Common myeloid progenitor, CD34-positive (primary cell): ENCODE results near the gene MYLK.

Experiments used
- CTCF ChIA-PET: fragments of 350-600 bp; sonication (Branson Sonifier 250); formaldehyde crosslinking; loops from one replicate; lab custom pipeline; 2021; ENCODE audit warnings: antibody characterized with exemption; lab: Charles Lee
- POLR2A ChIA-PET: fragments of 350-600 bp; sonication (Branson Sonifier 250); formaldehyde crosslinking; loops from one replicate; lab custom pipeline; 2021; ENCODE audit warnings: antibody characterized with exemption; lab: Charles Lee
- DNase-seq, 3 donors: peaks; one replicate each; pipeline versions ENCODE4 v3.0.0 to v3.0.0-alpha.2; 2013
- H3K27ac ChIP-seq, 2 experiments: 1 replicate in 1 of 2; 2 replicates in 1 of 2; pipeline ENCODE4 v1.7.0; 2013; ENCODE audit warnings: inconsistent platforms in 2 of 2, low read length in 2 of 2, mild to moderate bottlenecking in 2 of 2, low read depth in 1 of 2, moderate library complexity in 1 of 2; ENCODE audit not compliant: severe bottlenecking in 2 of 2, insufficient read depth in 1 of 2, poor library complexity in 1 of 2
- H3K27me3 ChIP-seq, 5 experiments: replicated peaks in 2 of 5; 1 replicate in 3 of 5; 2 replicates in 2 of 5; pipeline versions ENCODE4 v1.6.1 to v1.7.0; 2013; ENCODE audit warnings: low read length in 4 of 5, mild to moderate bottlenecking in 2 of 5, moderate library complexity in 2 of 5, inconsistent platforms in 1 of 5; ENCODE audit not compliant: insufficient read depth in 5 of 5, control insufficient read depth in 4 of 5
- H3K36me3 ChIP-seq, 4 experiments: 1 replicate in 2 of 4; 2 replicates in 2 of 4; pipeline versions ENCODE4 v1.6.1 to v1.7.0; 2013; ENCODE audit warnings: low read length in 3 of 4, control low read depth in 1 of 4, mild to moderate bottlenecking in 1 of 4; ENCODE audit not compliant: control insufficient read depth in 4 of 4, insufficient read depth in 4 of 4
- H3K4me1 ChIP-seq, 4 experiments: 1 replicate in 3 of 4; 2 replicates in 1 of 4; pipeline versions ENCODE4 v1.6.1 to v1.7.1; 2013; ENCODE audit warnings: low read length in 3 of 4, mild to moderate bottlenecking in 3 of 4, control low read depth in 1 of 4, inconsistent platforms in 1 of 4, moderate library complexity in 1 of 4; ENCODE audit not compliant: control insufficient read depth in 4 of 4, insufficient read depth in 4 of 4; ENCODE audit errors: control extremely low read depth in 1 of 4
- H3K4me3 ChIP-seq, 7 experiments: 1 replicate in 4 of 7; 2 replicates in 3 of 7; pipeline versions ENCODE4 v1.5.1 to v1.7.0; 2013; ENCODE audit warnings: mild to moderate bottlenecking in 7 of 7, low read length in 6 of 7, moderate library complexity in 6 of 7, inconsistent platforms in 2 of 7, low read depth in 2 of 7, control low read depth in 1 of 7; ENCODE audit not compliant: insufficient read depth in 4 of 7, control insufficient read depth in 1 of 7; ENCODE audit errors: extremely low read depth in 1 of 7
- H3K9me3 ChIP-seq, 5 experiments: 1 replicate in 4 of 5; 2 replicates in 1 of 5; pipeline versions ENCODE4 v1.6.1 to v1.7.1; 2013; ENCODE audit warnings: low read length in 4 of 5, mild to moderate bottlenecking in 2 of 5, inconsistent platforms in 1 of 5, low read depth in 1 of 5, moderate library complexity in 1 of 5; ENCODE audit not compliant: control insufficient read depth in 4 of 5, insufficient read depth in 2 of 5; ENCODE audit errors: control extremely low read depth in 1 of 5
- WGBS: methylation state at CpG from one replicate; pipeline ENCODE4 v1.1.5; 2013; ENCODE audit not compliant: insufficient coverage; 5-methylcytosine and 5-hydroxymethylcytosine counted together

Gene MYLK

GRCh38 chr3:123764647-123765046, 119.5 kb downstream of the MYLK start:
- Histone ChIP-seq H3K27ac (no peak overlapping the region), H3K27me3 (no peaks in the 10 kb centered on the region), H3K4me3 (no peak overlapping the region), H3K4me1 (peaks cover 0 to 12% (median 0%) of the 10 kb centered on the region in 4 experiments), H3K9me3 (no peaks in the 10 kb centered on the region), H3K36me3 (no peaks in the 10 kb centered on the region)
- ChIA-PET POLR2A (no interaction called here), CTCF (no interaction called here)
- peak in 1 of 3 donors; percentile 3 for DNase-seq
- WGBS, result 92% methylated on average over 6 of the region's 8 CpGs

GRCh38 chr3:123762805-123763204, 121.3 kb downstream of the MYLK start:
- no peaks in the 10 kb centered on the region for H3K27me3 ChIP-seq
- H3K4me1 ChIP-seq, result peaks cover 2 to 18% (median 3%) of the 10 kb centered on the region in 4 experiments
- no peak overlapping the region for H3K27ac ChIP-seq
- no peak for DNase-seq
- ChIA-PET POLR2A (no interaction called here), CTCF (no interaction called here)
- no peak overlapping the region for H3K4me3 ChIP-seq
- no CpG with 5 or more reads among the region's 2 CpGs for WGBS
- no peaks in the 10 kb centered on the region for H3K36me3 ChIP-seq
- no peaks in the 10 kb centered on the region for H3K9me3 ChIP-seq

GRCh38 chr3:123760817-123761216, 123.3 kb downstream of the MYLK start:
- Histone ChIP-seq H3K4me1 (peaks cover 6 to 31% (median 16%) of the 10 kb centered on the region in 4 experiments), H3K27me3 (no peaks in the 10 kb centered on the region), H3K36me3 (no peaks in the 10 kb centered on the region), H3K27ac (no peak overlapping the region), H3K4me3 (no peak overlapping the region), H3K9me3 (no peaks in the 10 kb centered on the region)
- DNase-seq, result no peak
- WGBS, result no CpG with 5 or more reads among the region's 1 CpG
- ChIA-PET POLR2A (no interaction called here), CTCF (no interaction called here)

- H3K4me3 ChIP-seq, result no peak overlapping the region
- POLR2A ChIA-PET, result no interaction called here
- 88% methylated on average over 1 of the region's 4 CpGs for WGBS
- H3K27me3 ChIP-seq, result no peaks in the 10 kb centered on the region
- no peaks in the 10 kb centered on the region for H3K36me3 ChIP-seq
- H3K27ac ChIP-seq, result no peak overlapping the region
- H3K9me3 ChIP-seq, result no peaks in the 10 kb centered on the region
- no peak for DNase-seq
- CTCF ChIA-PET, result no interaction called here
- H3K4me1 ChIP-seq, result peaks cover 6 to 28% (median 16%) of the 10 kb centered on the region in 4 experiments
Measured at GRCh38 chr3:123759871-123760270, 124.3 kb downstream of the MYLK start.

GRCh38 chr3:123759311-123759710, 124.8 kb downstream of the MYLK start:
- H3K9me3 ChIP-seq, result no peaks in the 10 kb centered on the region
- CTCF ChIA-PET, result interaction anchor here (0.9 kb wide), 1 partner anchor 10 kb away, joined by 3 read pairs; no protein-coding TSS in a partner anchor
- DNase-seq, result no peak
- H3K36me3 ChIP-seq, result no peaks in the 10 kb centered on the region
- WGBS, result 82% methylated on average over 3 of the region's 3 CpGs
- H3K4me1 ChIP-seq, result peaks cover 6 to 24% (median 16%) of the 10 kb centered on the region in 4 experiments
- no peaks in the 10 kb centered on the region for H3K27me3 ChIP-seq
- H3K27ac ChIP-seq, result no peak overlapping the region
- H3K4me3 ChIP-seq, result no peak overlapping the region
- POLR2A ChIA-PET, result no interaction called here

- Histone ChIP-seq H3K4me1 (peaks cover 6 to 24% (median 16%) of the 10 kb centered on the region in 4 experiments), H3K36me3 (no peaks in the 10 kb centered on the region), H3K27me3 (no peaks in the 10 kb centered on the region), H3K4me3 (peak overlapping the region in 1 of 7 experiments; percentile 52), H3K9me3 (no peaks in the 10 kb centered on the region), H3K27ac (no peak overlapping the region)
- 92% methylated on average over 1 of the region's 2 CpGs for WGBS
- CTCF ChIA-PET, result interaction anchor here (0.6 kb wide), 2 partner anchors 14 to 35 kb away, joined by 3 read pairs; no protein-coding TSS in a partner anchor
- DNase-seq, result peak in 1 of 3 donors; percentile 8
- POLR2A ChIA-PET, result no interaction called here
Measured at GRCh38 chr3:123758081-123758564, 126.0 kb downstream of the MYLK start.

- DNase-seq, result peak; percentile 38 to 79 (median 75)
- Histone ChIP-seq H3K4me3 (peak overlapping the region in 5 of 7 experiments; percentile 21 to 67 (median 47)), H3K9me3 (no peaks in the 10 kb centered on the region), H3K27ac (no peak overlapping the region), H3K27me3 (no peaks in the 10 kb centered on the region), H3K36me3 (no peaks in the 10 kb centered on the region), H3K4me1 (peaks cover 6 to 24% (median 16%) of the 10 kb centered on the region in 4 experiments)
- WGBS, result 0% methylated on average over 1 of the region's 5 CpGs
- ChIA-PET CTCF (interaction anchor here (0.6 to 0.9 kb wide), 2 partner anchors 14 to 49 kb away, joined by 3 read pairs; no protein-coding TSS in a partner anchor), POLR2A (no interaction called here)
Measured at GRCh38 chr3:123757281-123757940, 126.7 kb downstream of the MYLK start.
